SK-N-SH (cell line): ENCODE data around the gene PIAS1. TPM values are rescaled to one million over a fixed set of nuclear protein-coding genes. Genes with fewer than 3 reads are reported as not detected.

ENCODE experiments used
- CTCF ChIA-PET: fragments of 300-600, 350-600 bp; formaldehyde crosslinking; extraction: SDS; loops from one replicate; lab custom pipeline; 2021; lab: Yijun Ruan, JAX
- POLR2A ChIA-PET: fragments of 350-600 bp; sonication (Branson Sonifier 250); formaldehyde crosslinking; extraction: SDS; loops from one replicate; lab custom pipeline; 2020; ENCODE audit warnings: antibody characterized with exemption, inconsistent platforms; lab: Yijun Ruan, JAX
- DNase-seq: peaks from one replicate; pipeline ENCODE4 v3.0.0; 2012
- H2AFZ ChIP-seq: fragments of 200-600 bp; sonication (generic); 2 replicates; pipeline ENCODE4 v1.8.1; 2016; ENCODE audit warnings: antibody characterized with exemption, mild to moderate bottlenecking, low read depth
- H3F3A ChIP-seq: fragments of 200-600 bp; sonication (generic); replicated peaks from 2 replicates; pipeline ENCODE3; 2016; ENCODE audit warnings: antibody characterized with exemption, mild to moderate bottlenecking; ENCODE audit not compliant: insufficient read depth
- H3K27ac ChIP-seq, 2 experiments: fragments of 200-500 bp in 1 of 2; fragments of 200-600 bp in 1 of 2; sonication (Bioruptor generic) in 1 of 2; sonication (generic), shearing (Covaris generic) in 1 of 2; 2 replicates each; pipeline versions ENCODE4 v1.5.1 to v1.6.1; 2014 to 2016; ENCODE audit warnings: low read depth in 2 of 2, inconsistent platforms in 1 of 2, low read length in 1 of 2, mild to moderate bottlenecking in 1 of 2, mixed read lengths in 1 of 2
- H3K27me3 ChIP-seq: fragments of 200-600 bp; sonication (generic), shearing (Covaris generic); 2 replicates; pipeline ENCODE4 v1.6.1; 2016; ENCODE audit warnings: mixed run types; ENCODE audit not compliant: insufficient read depth
- H3K36me3 ChIP-seq, 2 experiments: fragments of 200-500 bp in 1 of 2; fragments of 200-600 bp in 1 of 2; sonication (Bioruptor generic) in 1 of 2; sonication (generic) in 1 of 2; replicated peaks in 1 of 2; 2 replicates each; pipeline versions ENCODE3 to v1.5.1; 2014 to 2016; ENCODE audit warnings: low read length in 1 of 2, mild to moderate bottlenecking in 1 of 2; ENCODE audit not compliant: insufficient read depth in 2 of 2, control insufficient read depth in 1 of 2
- H3K4me1 ChIP-seq, 2 experiments: fragments of 200-500 bp in 1 of 2; fragments of 200-600 bp in 1 of 2; sonication (Bioruptor generic) in 1 of 2; sonication (generic), shearing (Covaris generic) in 1 of 2; 2 replicates each; pipeline versions ENCODE4 v1.5.1 to v1.6.1; 2014 to 2016; ENCODE audit warnings: low read depth in 1 of 2, low read length in 1 of 2, mixed run types in 1 of 2; ENCODE audit not compliant: insufficient read depth in 2 of 2, control insufficient read depth in 1 of 2
- H3K4me2 ChIP-seq: fragments of 200-600 bp; sonication (generic), shearing (Covaris generic); 2 replicates; pipeline ENCODE4 v1.6.1; 2017; ENCODE audit warnings: mixed run types
- H3K4me3 ChIP-seq, 2 experiments: fragments of 200-500 bp in 1 of 2; fragments of 200-600 bp in 1 of 2; sonication (Bioruptor generic) in 1 of 2; sonication (generic), shearing (Covaris generic) in 1 of 2; 2 replicates each; pipeline versions ENCODE4 v1.5.1 to v1.8.1; 2014 to 2016; ENCODE audit warnings: low read depth in 2 of 2, inconsistent platforms in 1 of 2, low read length in 1 of 2, mild to moderate bottlenecking in 1 of 2, mixed read lengths in 1 of 2, moderate library complexity in 1 of 2
- H3K79me2 ChIP-seq: fragments of 200-600 bp; sonication (generic); 2 replicates; pipeline ENCODE4 v1.8.1; 2017; ENCODE audit warnings: mild to moderate bottlenecking; ENCODE audit not compliant: insufficient read depth
- H3K9ac ChIP-seq: fragments of 200-600 bp; sonication (generic); 2 replicates; pipeline ENCODE4 v1.6.1; 2017; ENCODE audit warnings: mixed run types
- H3K9me2 ChIP-seq: fragments of 200-600 bp; sonication (generic); 2 replicates; pipeline ENCODE4 v1.6.1; 2017; ENCODE audit warnings: mixed run types
- H3K9me3 ChIP-seq: fragments of 200-600 bp; sonication (generic); 2 replicates; pipeline ENCODE4 v1.6.1; 2017; ENCODE audit warnings: mixed run types, mild to moderate bottlenecking, moderate library complexity
- H4K20me1 ChIP-seq: fragments of 200-600 bp; sonication (generic); 2 replicates; pipeline ENCODE4 v1.6.1; 2017; ENCODE audit warnings: mild to moderate bottlenecking, mixed run types; ENCODE audit not compliant: insufficient read depth
- ELF1 ChIP-seq: IDR thresholded peaks from 2 replicates; pipeline ENCODE4 v1.4.0; 2012
- EZH2phosphoT487 ChIP-seq: fragments of 200-600 bp; sonication (generic); IDR thresholded peaks from 2 replicates; pipeline ENCODE4 v1.6.1; 2017; ENCODE audit warnings: low read depth, mixed run types, mild to moderate bottlenecking, antibody characterized with exemption, moderate library complexity, borderline replicate concordance
- FOXM1 ChIP-seq: IDR thresholded peaks from 2 replicates; pipeline ENCODE4 v1.4.0; 2012; ENCODE audit warnings: low read depth, mild to moderate bottlenecking
- GABPA ChIP-seq: IDR thresholded peaks from 2 replicates; pipeline ENCODE4 v1.4.0; 2012; ENCODE audit warnings: low read depth, mild to moderate bottlenecking
- GATA2 ChIP-seq: sonication (generic); formaldehyde crosslinking; IDR thresholded peaks from 2 replicates; pipeline ENCODE4 v1.5.0; 2020; ENCODE audit warnings: mild to moderate bottlenecking, missing genetic modification reagents
- IRF3 ChIP-seq: fragments of 150-350 bp; IDR thresholded peaks from 2 replicates; pipeline ENCODE4 v1.6.1; 2016; ENCODE audit warnings: mild to moderate bottlenecking, low read depth, low read length
- JUND ChIP-seq: IDR thresholded peaks from 2 replicates; pipeline ENCODE4 v1.4.0; 2012
- MEF2A ChIP-seq: IDR thresholded peaks from 2 replicates; pipeline ENCODE4 v1.4.0; 2012; ENCODE audit warnings: low read depth, borderline replicate concordance
- MXI1 ChIP-seq: IDR thresholded peaks from 2 replicates; pipeline ENCODE4 v1.6.1; 2012; ENCODE audit warnings: mild to moderate bottlenecking, low read depth, low read length, improper control_type of control experiment
- NRF1 ChIP-seq: IDR thresholded peaks from 2 replicates; pipeline ENCODE4 v1.6.1; 2012; ENCODE audit warnings: low read depth, mild to moderate bottlenecking, low read length
- PBX3 ChIP-seq: IDR thresholded peaks from 2 replicates; pipeline ENCODE4; 2012
- POLR2AphosphoS5 ChIP-seq: IDR thresholded peaks from 2 replicates; pipeline ENCODE4 v1.6.1; 2012; ENCODE audit warnings: low read depth, low read length
- RAD21 ChIP-seq: IDR thresholded peaks from 2 replicates; pipeline ENCODE4 v1.6.1; 2012; ENCODE audit warnings: mild to moderate bottlenecking, low read length
- RCOR1 ChIP-seq: fragments of 150-350 bp; IDR thresholded peaks from 2 replicates; pipeline ENCODE4 v1.6.1; 2017; ENCODE audit warnings: antibody characterized with exemption, low read length
- RFX5 ChIP-seq: IDR thresholded peaks from 2 replicates; pipeline ENCODE4 v1.6.1; 2012; ENCODE audit warnings: mild to moderate bottlenecking, improper control_type of control experiment, low read length
- SIN3A ChIP-seq: IDR thresholded peaks from 2 replicates; pipeline ENCODE4 v1.6.1; 2012; ENCODE audit warnings: low read depth, mild to moderate bottlenecking, low read length, moderate library complexity, borderline replicate concordance
- SMC3 ChIP-seq: IDR thresholded peaks from 2 replicates; pipeline ENCODE4 v1.6.1; 2012; ENCODE audit warnings: low read depth, low read length, improper control_type of control experiment
- TAF1 ChIP-seq: IDR thresholded peaks from 2 replicates; pipeline ENCODE4 v1.6.1; 2012; ENCODE audit warnings: low read depth, mild to moderate bottlenecking, low read length, moderate library complexity, borderline replicate concordance
- TCF12 ChIP-seq: IDR thresholded peaks from 2 replicates; pipeline ENCODE4 v1.4.0; 2012
- TEAD4 ChIP-seq: IDR thresholded peaks from 2 replicates; pipeline ENCODE4 v1.4.0; 2012; ENCODE audit warnings: mild to moderate bottlenecking, borderline replicate concordance; ENCODE audit not compliant: insufficient read depth
- USF1 ChIP-seq: IDR thresholded peaks from 2 replicates; pipeline ENCODE4 v1.4.0; 2012; ENCODE audit warnings: low read depth, borderline replicate concordance
- USF2 ChIP-seq: fragments of 150-350 bp; IDR thresholded peaks from 2 replicates; pipeline ENCODE4 v1.6.1; 2017; ENCODE audit warnings: antibody characterized with exemption, low read length, low read depth, borderline replicate concordance
- YY1 ChIP-seq: IDR thresholded peaks from 2 replicates; pipeline ENCODE4 v1.4.0; 2012; ENCODE audit warnings: low read depth, mild to moderate bottlenecking
- ZBTB33 ChIP-seq: IDR thresholded peaks from 2 replicates; pipeline ENCODE4 v1.4.0; 2012; ENCODE audit warnings: low read depth, borderline replicate concordance
- WGBS: methylation state at CpG from one replicate; pipeline ENCODE4 v1.1.6; 2017; ENCODE audit warnings: low lambda C conversion rate; 5-methylcytosine and 5-hydroxymethylcytosine counted together
- polyA plus RNA-seq, 3 experiments: library from polyadenylated mRNA; depleted of rRNA; stranded (reverse); fragments of >200 nt; gene quantifications; 2 replicates each; pipeline ENCODE4 v1.2.3, GENCODE V29; 2012

Gene PIAS1
- polyA plus RNA-seq, 1 of the 3 experiments (the other 2 are of a cell fraction): 9.0 TPM

GRCh38 chr15:68100194-68100593 lies 46.1 kb downstream of the PIAS1 start:
- Histone ChIP-seq H3K9ac (no peak overlapping the region), H3K79me2 (peaks cover 93% of the 10 kb centered on the region), H3K9me2 (no peaks in the 10 kb centered on the region), H3K4me3 (no peak overlapping the region), H3K4me2 (no peak overlapping the region), H4K20me1 (peaks cover 7% of the 10 kb centered on the region; the same call in 1 of the 2 replicates), H2AFZ (no peak overlapping the region), H3K4me1 (no peaks in the 10 kb centered on the region), H3F3A (peaks cover 3% of the 10 kb centered on the region), H3K27me3 (no peaks in the 10 kb centered on the region), H3K36me3 (peaks cover 7 to 50% of the 10 kb centered on the region in 2 experiments), H3K9me3 (peaks cover 15% of the 10 kb centered on the region), H3K27ac (no peak overlapping the region)
- WGBS: 97% methylated on average over 2 of the region's 2 CpGs
- POLR2A ChIA-PET: interaction anchor here (0.8 kb wide), 1 partner anchor 46 kb away, joined by 4 read pairs; the partner anchor contains the start of gene PIAS1
- TF ChIP-seq PBX3 (no peak), MXI1 (no peak), ELF1 (no peak), RCOR1 (no peak), GABPA (no peak), TCF12 (no peak), MEF2A (no peak), TAF1 (no peak), TEAD4 (no peak), USF1 (no peak), RAD21 (no peak), FOXM1 (no peak)
- no peak for DNase-seq
- CTCF ChIA-PET: no interaction called here

- Histone ChIP-seq H3F3A (no peaks in the 10 kb centered on the region), H3K27me3 (no peaks in the 10 kb centered on the region), H3K79me2 (peaks cover 86% of the 10 kb centered on the region), H3K36me3 (peaks cover 3 to 29% of the 10 kb centered on the region in 2 experiments), H3K9ac (no peak overlapping the region), H3K9me3 (no peaks in the 10 kb centered on the region), H4K20me1 (peaks cover 7% of the 10 kb centered on the region; the same call in 1 of the 2 replicates), H3K4me3 (no peak overlapping the region), H3K4me1 (peaks cover 0 to 8% of the 10 kb centered on the region in 2 experiments; a peak in 1 of 4 replicates), H3K9me2 (no peaks in the 10 kb centered on the region), H2AFZ (no peak overlapping the region), H3K4me2 (no peak overlapping the region), H3K27ac (no peak overlapping the region)
- ChIA-PET CTCF (no interaction called here), POLR2A (no interaction called here)
- DNase-seq: no peak
- no peak for TF ChIP-seq RCOR1
- no peak for TF ChIP-seq GATA2 (CRISPR knock-in tag)
- no peak for TF ChIP-seq POLR2AphosphoS5
- no peak for TF ChIP-seq RFX5
- TF ChIP-seq SIN3A: no peak
- no peak for TF ChIP-seq YY1
- no peak for TF ChIP-seq JUND
- no peak for TF ChIP-seq USF2
- no peak for TF ChIP-seq EZH2phosphoT487
- no peak for TF ChIP-seq ZBTB33
- no peak for TF ChIP-seq SMC3
- TF ChIP-seq NRF1: no peak
- TF ChIP-seq IRF3: no peak
- WGBS: 95% methylated on average over 6 of the region's 6 CpGs
Observed at GRCh38 chr15:68103603-68104002, 49.5 kb downstream of the PIAS1 start.
